Mucosa of stomach (tissue), 1 donor: ENCODE measurements around the gene ERVW-1.
"Not testable (repeated sequence)": the region's sequence is repeated elsewhere in the genome, so short reads cannot be mapped to it uniquely, and the experiment has no call there.

Experiments
- H3K27me3 ChIP-seq: one replicate; pipeline ENCODE4 v1.7.0; 2013; ENCODE audit warnings: mild to moderate bottlenecking, low read length; ENCODE audit not compliant: control insufficient read depth, insufficient read depth
- H3K36me3 ChIP-seq: one replicate; pipeline ENCODE4 v1.7.0; 2013; ENCODE audit warnings: low read length; ENCODE audit not compliant: control insufficient read depth, insufficient read depth
- H3K4me1 ChIP-seq: one replicate; pipeline ENCODE4 v1.7.0; 2013; ENCODE audit warnings: mild to moderate bottlenecking, low read length; ENCODE audit not compliant: control insufficient read depth, insufficient read depth
- H3K4me3 ChIP-seq: one replicate; pipeline ENCODE4 v1.7.0; 2013; ENCODE audit warnings: low read length
- H3K9ac ChIP-seq: one replicate; pipeline ENCODE4 v1.7.0; 2013; ENCODE audit warnings: mild to moderate bottlenecking, low read length, moderate library complexity
- H3K9me3 ChIP-seq: one replicate; pipeline ENCODE4 v1.7.0; 2013; ENCODE audit warnings: mild to moderate bottlenecking, low read length, moderate library complexity; ENCODE audit not compliant: control insufficient read depth
- donor health status: Pancreatic carcinoma.

ERVW-1 gene, protein sequence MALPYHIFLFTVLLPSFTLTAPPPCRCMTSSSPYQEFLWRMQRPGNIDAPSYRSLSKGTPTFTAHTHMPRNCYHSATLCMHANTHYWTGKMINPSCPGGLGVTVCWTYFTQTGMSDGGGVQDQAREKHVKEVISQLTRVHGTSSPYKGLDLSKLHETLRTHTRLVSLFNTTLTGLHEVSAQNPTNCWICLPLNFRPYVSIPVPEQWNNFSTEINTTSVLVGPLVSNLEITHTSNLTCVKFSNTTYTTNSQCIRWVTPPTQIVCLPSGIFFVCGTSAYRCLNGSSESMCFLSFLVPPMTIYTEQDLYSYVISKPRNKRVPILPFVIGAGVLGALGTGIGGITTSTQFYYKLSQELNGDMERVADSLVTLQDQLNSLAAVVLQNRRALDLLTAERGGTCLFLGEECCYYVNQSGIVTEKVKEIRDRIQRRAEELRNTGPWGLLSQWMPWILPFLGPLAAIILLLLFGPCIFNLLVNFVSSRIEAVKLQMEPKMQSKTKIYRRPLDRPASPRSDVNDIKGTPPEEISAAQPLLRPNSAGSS

DNA sequence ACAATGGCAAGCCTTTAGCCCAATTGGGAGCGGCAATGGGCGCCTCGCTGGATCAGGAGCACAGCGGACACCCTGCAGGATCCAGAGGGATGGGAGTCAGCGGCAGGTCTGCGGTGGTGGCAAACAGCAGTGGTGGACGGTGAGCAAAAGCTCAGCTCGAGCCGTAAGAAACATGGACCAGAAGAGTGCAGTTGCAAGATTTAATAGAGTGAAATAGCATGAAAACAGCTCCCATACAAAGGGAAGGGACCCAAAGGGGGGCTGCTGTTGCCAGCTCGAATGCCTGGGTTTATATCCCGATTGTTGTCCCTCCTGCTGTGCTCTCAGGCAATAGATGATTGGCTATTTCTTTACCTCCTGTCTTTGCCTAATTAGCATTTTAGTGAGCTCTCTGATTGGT lies at the start of gene ERVW-1:
ERVW-1 (minus strand) TSS at position 266 of the 400 bp plus-strand sequence. CDS start 7,565 bp downstream, outside the sequence.
- not testable (repeated sequence) for H3K9ac ChIP-seq, H3K4me1 ChIP-seq, H3K36me3 ChIP-seq, H3K27me3 ChIP-seq, H3K9me3 ChIP-seq, H3K4me3 ChIP-seq

DNA sequence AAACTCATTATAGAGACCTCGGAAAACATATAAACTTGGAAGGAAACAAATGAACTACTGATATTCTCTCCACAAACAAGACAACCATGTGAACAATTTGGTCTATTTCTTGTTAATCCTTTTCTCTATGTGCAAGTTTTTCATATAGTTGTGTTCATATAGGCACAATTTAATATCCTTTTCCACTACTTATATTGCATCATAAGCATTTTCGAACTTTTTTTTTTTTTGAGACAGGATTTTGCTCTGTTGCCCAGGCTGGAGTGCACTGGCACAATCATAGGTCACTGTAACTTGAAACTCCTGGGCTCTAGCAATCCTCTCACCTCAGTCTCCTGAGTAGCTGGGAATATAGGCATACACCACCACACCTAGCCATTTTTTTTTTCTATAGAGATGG lies 45.4 kb upstream of the ERVW-1 start:
- Histone ChIP-seq H3K9ac (no peak overlapping the region), H3K27me3 (no peaks in the 10 kb centered on the region), H3K9me3 (no peaks in the 10 kb centered on the region), H3K36me3 (no peaks in the 10 kb centered on the region), H3K4me3 (no peak overlapping the region), H3K4me1 (peaks cover 6% of the 10 kb centered on the region)

DNA sequence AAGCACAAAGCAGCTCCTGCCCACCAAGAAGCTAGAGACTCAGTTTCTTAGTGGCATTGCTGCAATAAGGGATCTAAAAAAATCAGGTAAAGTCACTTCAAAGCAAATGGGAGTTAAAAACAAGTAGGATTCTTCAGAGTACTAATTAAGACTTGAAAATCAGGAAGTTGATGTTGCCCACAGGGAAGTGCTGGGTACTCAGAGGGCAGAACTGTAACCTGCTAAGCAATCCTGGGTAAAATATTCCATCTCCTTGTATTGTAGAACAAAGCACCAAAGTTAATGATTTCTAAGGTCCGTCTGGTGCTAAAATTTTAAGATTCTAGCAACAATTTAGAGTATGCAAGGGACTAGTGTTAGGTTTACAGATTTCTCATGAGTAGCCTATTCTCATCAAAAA lies 42.3 kb upstream of the ERVW-1 start:
- Histone ChIP-seq H3K36me3 (no peaks in the 10 kb centered on the region), H3K9ac (no peak overlapping the region), H3K4me3 (no peak overlapping the region), H3K27me3 (no peaks in the 10 kb centered on the region), H3K4me1 (no peaks in the 10 kb centered on the region), H3K9me3 (no peaks in the 10 kb centered on the region)

DNA sequence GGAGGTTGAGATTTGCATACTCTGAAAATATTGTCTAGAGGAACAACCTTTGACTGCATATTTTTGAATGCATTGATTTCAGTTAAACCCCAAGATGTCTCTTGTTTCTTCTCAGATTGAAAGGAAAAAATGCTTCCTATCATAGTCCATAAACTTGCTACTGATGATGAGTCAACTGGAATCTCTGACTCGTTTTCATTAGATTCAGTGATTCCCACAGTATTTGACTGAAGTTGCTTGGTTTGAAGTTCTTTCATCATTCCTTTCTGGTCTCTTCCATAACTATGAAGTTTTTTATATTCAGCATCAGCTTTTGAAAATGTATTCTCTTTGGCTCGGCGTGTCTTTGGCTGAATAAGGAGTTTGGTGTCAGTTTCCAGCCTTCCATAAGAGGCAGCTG lies 39.9 kb upstream of the ERVW-1 start:
- Histone ChIP-seq H3K4me1 (no peaks in the 10 kb centered on the region), H3K9ac (no peak overlapping the region), H3K27me3 (no peaks in the 10 kb centered on the region), H3K36me3 (no peaks in the 10 kb centered on the region), H3K9me3 (no peaks in the 10 kb centered on the region), H3K4me3 (no peak overlapping the region)

DNA sequence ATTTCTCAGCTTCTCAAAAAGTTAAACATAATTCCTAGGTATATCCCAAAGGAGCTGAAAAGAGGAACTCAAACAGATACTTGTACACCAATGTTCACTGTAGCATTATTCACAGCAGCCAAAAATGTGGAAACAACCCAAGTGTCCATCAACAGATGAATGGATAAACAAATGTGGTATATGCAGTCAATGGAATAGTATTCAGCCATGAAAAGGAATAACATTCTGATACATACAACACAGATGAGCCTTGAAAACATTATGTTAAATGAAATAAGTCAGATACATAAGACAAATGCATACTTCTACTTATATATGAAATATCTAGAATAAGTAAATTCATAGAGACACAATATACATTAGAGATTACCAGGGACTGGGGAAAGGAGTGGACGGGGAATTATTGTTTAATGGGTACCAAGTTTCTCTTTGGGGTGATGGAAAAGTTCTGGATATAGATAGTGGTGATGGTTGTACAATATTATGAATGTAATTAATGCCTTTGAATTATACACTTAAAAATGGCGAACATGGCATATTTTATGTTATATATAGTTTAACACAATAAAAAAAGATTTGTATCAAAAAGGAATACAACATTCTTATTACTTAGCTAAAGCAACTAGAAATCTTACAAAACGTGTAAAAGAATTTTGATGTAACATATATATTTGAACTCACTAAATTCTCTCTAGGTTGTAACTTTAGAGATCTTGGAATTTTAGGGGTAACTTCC lies 35.6 kb upstream of the ERVW-1 start:
- no peak overlapping the region for H3K4me3 ChIP-seq
- H3K9ac ChIP-seq: no peak overlapping the region
- H3K36me3 ChIP-seq: no peaks in the 10 kb centered on the region
- H3K4me1 ChIP-seq: no peaks in the 10 kb centered on the region
- no peaks in the 10 kb centered on the region for H3K27me3 ChIP-seq
- H3K9me3 ChIP-seq: no peaks in the 10 kb centered on the region

DNA sequence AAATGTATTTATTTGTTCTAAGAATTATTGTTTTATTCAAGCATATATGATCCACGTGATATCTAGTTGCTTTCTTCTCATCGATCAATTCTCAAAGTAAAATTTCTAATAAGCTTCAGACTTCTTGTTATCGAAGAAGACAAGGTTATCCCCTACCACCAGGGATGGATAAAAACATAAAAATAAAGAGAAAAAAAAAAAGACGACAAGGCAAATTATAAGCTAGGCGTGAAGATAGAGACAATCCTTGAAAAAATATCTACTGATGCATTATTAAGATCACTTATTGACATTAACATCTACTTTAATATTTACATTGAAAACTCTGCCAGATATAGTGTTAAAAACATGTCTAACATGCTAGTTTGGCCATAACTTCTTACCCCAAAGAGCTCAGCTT lies 31.2 kb upstream of the ERVW-1 start:
- H3K36me3 ChIP-seq: no peaks in the 10 kb centered on the region

DNA sequence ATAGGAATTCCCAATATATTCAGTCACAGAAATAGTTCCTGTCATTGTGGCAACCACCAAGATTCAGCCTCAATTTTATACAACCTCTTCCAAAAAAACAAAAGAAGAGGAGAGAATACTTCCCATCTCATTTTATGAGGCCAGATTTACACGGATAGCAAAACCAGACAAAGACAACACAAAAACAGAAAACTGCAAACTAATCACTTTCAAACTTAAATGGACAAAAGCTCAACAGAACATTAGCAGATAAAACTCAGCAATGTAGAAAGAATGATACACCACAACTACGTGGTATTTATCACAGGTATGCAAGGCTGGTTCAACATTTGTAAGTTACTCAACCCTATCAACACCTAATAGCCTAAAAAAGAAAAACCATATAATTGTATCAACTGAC lies 28.6 kb upstream of the ERVW-1 start:
- Histone ChIP-seq H3K36me3 (no peaks in the 10 kb centered on the region), H3K4me1 (no peaks in the 10 kb centered on the region), H3K9me3 (no peaks in the 10 kb centered on the region), H3K27me3 (no peaks in the 10 kb centered on the region), H3K9ac (no peak overlapping the region), H3K4me3 (no peak overlapping the region)

More for the DNA sequence above, 31.2 kb upstream of the ERVW-1 start:
- Histone ChIP-seq H3K4me1 (no peaks in the 10 kb centered on the region), H3K4me3 (no peak overlapping the region), H3K27me3 (no peaks in the 10 kb centered on the region), H3K9me3 (no peaks in the 10 kb centered on the region), H3K9ac (no peak overlapping the region)

DNA sequence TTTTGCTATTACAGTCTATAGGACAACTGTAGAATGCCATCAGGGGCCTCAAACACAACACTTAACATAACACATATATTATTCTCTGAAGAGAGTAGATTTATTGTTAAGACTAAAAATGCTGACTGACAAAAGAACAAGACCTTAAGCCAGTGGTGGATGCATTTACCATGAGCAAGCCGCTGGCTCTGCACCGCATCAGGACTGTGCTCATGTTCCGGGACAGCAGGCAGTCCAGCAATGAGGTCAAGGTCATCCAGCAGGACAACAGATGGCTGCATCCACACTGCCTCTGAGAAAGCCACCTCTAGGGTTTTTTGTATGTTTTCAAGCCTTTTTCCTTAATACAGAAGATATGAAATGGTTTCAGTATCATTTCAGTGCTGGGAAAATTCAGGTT lies 26.8 kb upstream of the ERVW-1 start:
- Histone ChIP-seq H3K4me3 (no peak overlapping the region), H3K9ac (no peak overlapping the region), H3K9me3 (no peaks in the 10 kb centered on the region), H3K36me3 (peaks cover 5% of the 10 kb centered on the region), H3K4me1 (no peaks in the 10 kb centered on the region), H3K27me3 (no peaks in the 10 kb centered on the region)

DNA sequence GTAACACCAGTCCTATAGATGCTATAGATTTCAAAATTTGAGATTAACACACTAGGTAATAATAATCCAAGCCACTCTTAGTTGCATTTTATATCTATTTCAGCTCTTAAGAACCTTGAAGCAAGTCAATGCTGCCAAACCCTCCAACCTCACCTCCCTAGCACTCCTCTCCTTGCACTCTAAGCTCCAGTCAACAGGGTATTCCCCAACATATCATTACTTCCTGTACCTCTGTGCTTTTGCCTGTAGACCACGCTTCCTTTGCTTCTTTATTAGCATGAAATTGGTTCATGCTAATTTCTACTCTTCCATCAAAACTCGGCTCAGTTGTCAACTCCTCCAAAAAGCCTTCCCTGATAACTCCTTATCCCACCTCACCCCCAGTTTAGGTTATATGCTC lies 26.0 kb upstream of the ERVW-1 start:
- H3K4me1 ChIP-seq: no peaks in the 10 kb centered on the region
- peaks cover 5% of the 10 kb centered on the region for H3K36me3 ChIP-seq
- no peak overlapping the region for H3K4me3 ChIP-seq
- H3K9ac ChIP-seq: no peak overlapping the region
- H3K9me3 ChIP-seq: no peaks in the 10 kb centered on the region
- no peaks in the 10 kb centered on the region for H3K27me3 ChIP-seq

DNA sequence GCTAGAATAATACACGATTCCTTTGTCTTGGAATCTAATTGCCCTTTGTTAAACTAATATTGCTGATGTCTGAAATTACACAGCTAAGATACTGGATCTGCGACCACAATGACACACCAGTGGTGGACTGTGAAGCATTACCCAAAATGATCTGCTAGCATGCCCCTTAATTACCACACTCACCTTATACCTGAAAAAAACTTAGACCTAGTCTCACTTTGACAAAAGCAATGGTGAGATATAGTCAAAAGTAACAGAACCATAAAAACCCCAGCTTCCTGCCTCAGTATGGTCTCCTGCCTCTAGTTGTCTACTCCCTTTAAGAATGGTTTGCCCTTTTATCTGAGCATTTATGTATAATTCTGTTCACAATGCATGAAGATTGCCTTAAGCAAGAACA lies 20.8 kb upstream of the ERVW-1 start:
- Histone ChIP-seq H3K36me3 (peaks cover 5% of the 10 kb centered on the region), H3K4me3 (no peak overlapping the region), H3K27me3 (no peaks in the 10 kb centered on the region), H3K9me3 (no peaks in the 10 kb centered on the region), H3K9ac (no peak overlapping the region), H3K4me1 (no peaks in the 10 kb centered on the region)

DNA sequence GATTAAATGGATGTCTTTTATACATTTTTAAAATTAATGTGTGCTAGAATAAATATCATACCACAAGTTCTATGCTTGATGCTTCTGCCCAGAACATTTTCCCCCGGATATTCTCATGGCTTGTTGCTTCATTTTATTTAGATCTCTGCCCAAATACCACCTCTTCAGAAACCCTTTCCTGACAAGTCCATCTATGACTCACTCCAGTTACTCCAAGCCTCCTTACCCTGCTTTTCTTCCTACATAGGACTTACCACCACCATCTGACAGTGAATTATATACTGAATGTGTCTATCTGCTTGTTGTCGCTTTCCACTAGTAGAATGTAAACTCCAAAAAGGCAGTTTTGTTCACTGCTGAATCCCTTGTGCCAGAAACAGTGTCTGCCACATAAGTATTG lies 19.1 kb upstream of the ERVW-1 start:
- Histone ChIP-seq H3K36me3 (peaks cover 5% of the 10 kb centered on the region), H3K27me3 (no peaks in the 10 kb centered on the region), H3K9ac (no peak overlapping the region), H3K4me3 (no peak overlapping the region), H3K4me1 (no peaks in the 10 kb centered on the region), H3K9me3 (no peaks in the 10 kb centered on the region)

DNA sequence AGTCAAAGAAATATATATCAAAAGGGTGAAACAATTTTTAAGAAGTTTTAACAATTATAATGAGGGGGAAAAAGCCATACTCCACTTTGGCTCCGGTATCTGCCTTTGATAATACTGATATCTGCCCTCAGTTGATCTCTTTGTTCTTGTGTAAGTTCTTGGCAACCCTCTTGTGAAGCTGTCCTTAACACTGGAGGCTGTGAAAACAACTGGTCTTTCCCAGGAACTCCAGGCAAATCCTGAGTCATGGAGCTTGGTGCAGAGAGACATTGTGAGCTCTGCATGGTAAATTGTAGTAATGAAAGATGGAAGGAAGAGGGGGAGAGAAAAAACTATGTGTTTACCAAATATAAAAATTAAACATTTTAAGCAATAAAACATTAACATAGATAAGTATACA lies 11.9 kb upstream of the ERVW-1 start:
- no peak overlapping the region for H3K4me3 ChIP-seq
- no peaks in the 10 kb centered on the region for H3K27me3 ChIP-seq
- no peaks in the 10 kb centered on the region for H3K9me3 ChIP-seq
- no peak overlapping the region for H3K9ac ChIP-seq
- H3K36me3 ChIP-seq: no peaks in the 10 kb centered on the region
- no peaks in the 10 kb centered on the region for H3K4me1 ChIP-seq
